Ishikawa (cell line): Measurements from ENCODE around the gene PHLDA1.

Experiments
- MAX ChIP-seq: IDR thresholded peaks from 2 replicates; pipeline ENCODE4 v1.6.1; 2012
- NFIC ChIP-seq: IDR thresholded peaks from 2 replicates; pipeline ENCODE4 v1.6.1; 2012
- RAD21 ChIP-seq: IDR thresholded peaks from 2 replicates; pipeline ENCODE4 v1.6.1; 2012; ENCODE audit warnings: low read depth
- REST ChIP-seq: IDR thresholded peaks from 2 replicates; pipeline ENCODE4 v1.6.1; 2012; ENCODE audit warnings: low read depth, mild to moderate bottlenecking
- USF1 ChIP-seq: IDR thresholded peaks from 2 replicates; pipeline ENCODE4 v1.6.1; 2012
- YY1 ChIP-seq: IDR thresholded peaks from 2 replicates; pipeline ENCODE4 v1.6.1; 2012; ENCODE audit warnings: low read depth

GRCh38 chr12:76014007-76014406 lies 17.6 kb downstream of the PHLDA1 start:
- TF ChIP-seq YY1, result no peak
- no peak for TF ChIP-seq REST
- no peak for TF ChIP-seq RAD21
- no peak for TF ChIP-seq MAX
- no peak for TF ChIP-seq USF1
- no peak for TF ChIP-seq NFIC
